Endothelial cell of umbilical vein (primary cell): ENCODE measurements around the gene TRIP13. TPM values are rescaled to one million over a fixed set of nuclear protein-coding genes. Genes with fewer than 3 reads are reported as not detected.

Source experiments
- BruUV-seq: library from RNA; stranded (reverse); fragments of 400-500 nt; replicated peaks from 2 replicates; lab custom pipeline; 2021; lab: Mats Ljungman, UMichigan
- CTCF ChIA-PET: fragments of 300-600, 350-600 bp; sonication (Branson Sonifier 250); formaldehyde crosslinking; loops from one replicate; lab custom pipeline; 2021; ENCODE audit warnings: antibody characterized with exemption, inconsistent platforms; lab: Charles Lee
- POLR2A ChIA-PET: fragments of 300-600, 350-600 bp; sonication (Branson Sonifier 250); formaldehyde crosslinking; loops from one replicate; lab custom pipeline; 2021; ENCODE audit warnings: antibody characterized with exemption, inconsistent platforms; lab: Charles Lee
- DNase-seq: peaks from one replicate; pipeline ENCODE4 v3.0.0-alpha.2; 2011; ENCODE audit warnings: low read depth, low spot score
- FAIRE-seq: peaks from 2 replicates; lab custom pipeline; 2011; peaks lifted over from hg19 to GRCh38; lab: Jason Lieb, UNC
- H2AFZ ChIP-seq: 2 replicates; pipeline ENCODE4 v1.6.0; 2012; ENCODE audit warnings: low read depth, low read length, control low read depth, inconsistent platforms
- H3K27ac ChIP-seq: 2 replicates; pipeline ENCODE4 v1.5.1; 2011; ENCODE audit warnings: low read depth, mild to moderate bottlenecking, control low read depth, low read length, moderate library complexity; ENCODE audit not compliant: insufficient read depth
- H3K27me3 ChIP-seq, 2 experiments: 2 replicates each; pipeline versions ENCODE4 v1.6.0 to v1.6.1; 2011; ENCODE audit warnings: low read length in 2 of 2, mixed read lengths in 1 of 2; ENCODE audit not compliant: control insufficient read depth in 2 of 2, insufficient read depth in 2 of 2
- H3K36me3 ChIP-seq, 2 experiments: 2 replicates in 1 of 2; 3 replicates in 1 of 2; pipeline ENCODE4 v1.5.1; 2011; ENCODE audit warnings: low read length in 2 of 2, mild to moderate bottlenecking in 1 of 2, moderate library complexity in 1 of 2; ENCODE audit not compliant: control insufficient read depth in 2 of 2, insufficient read depth in 2 of 2; ENCODE audit errors: extremely low read depth in 1 of 2
- H3K4me1 ChIP-seq: 3 replicates; pipeline ENCODE4 v1.5.1; 2011; ENCODE audit warnings: mild to moderate bottlenecking, low read length; ENCODE audit not compliant: control insufficient read depth, insufficient read depth; ENCODE audit errors: extremely low read depth
- H3K4me2 ChIP-seq: 2 replicates; pipeline ENCODE4 v1.6.1; 2011; ENCODE audit warnings: low read length, control low read depth, mixed read lengths; ENCODE audit not compliant: insufficient read depth
- H3K4me3 ChIP-seq, 3 experiments: fragments of 200-600 bp in 1 of 3; sonication (generic), shearing (Covaris generic) in 1 of 3; replicated peaks in 1 of 3; 2 replicates each; pipeline ENCODE4 v1.5.1; 2011 to 2016; ENCODE audit warnings: control low read depth in 3 of 3, low read length in 3 of 3, mild to moderate bottlenecking in 2 of 3, inconsistent platforms in 1 of 3, low read depth in 1 of 3, moderate library complexity in 1 of 3; ENCODE audit not compliant: insufficient read depth in 1 of 3
- H3K79me2 ChIP-seq: 2 replicates; pipeline ENCODE4 v1.6.0; 2012; ENCODE audit warnings: low read length, inconsistent platforms; ENCODE audit not compliant: control insufficient read depth, insufficient read depth
- H3K9ac ChIP-seq: replicated peaks from 2 replicates; pipeline ENCODE3; 2011; ENCODE audit warnings: low read length, control low read depth; ENCODE audit not compliant: insufficient read depth; ENCODE audit errors: extremely low read depth
- H3K9me1 ChIP-seq: replicated peaks from 3 replicates; pipeline ENCODE4 v1.6.0; 2011; ENCODE audit warnings: mild to moderate bottlenecking, low read length; ENCODE audit not compliant: control insufficient read depth, insufficient read depth; ENCODE audit errors: extremely low read depth
- H3K9me3 ChIP-seq: replicated peaks from 2 replicates; pipeline ENCODE4 v1.5.1; 2012; ENCODE audit warnings: low read length, inconsistent platforms; ENCODE audit not compliant: control insufficient read depth, insufficient read depth
- H4K20me1 ChIP-seq: replicated peaks from 2 replicates; pipeline ENCODE3; 2011; ENCODE audit warnings: mild to moderate bottlenecking, low read length; ENCODE audit not compliant: control insufficient read depth, insufficient read depth; ENCODE audit errors: extremely low read depth
- CTCF ChIP-seq, 2 donors: IDR thresholded peaks; 1 replicate in 1 of 2; 2 replicates in 1 of 2; pipeline ENCODE4 v1.5.1; 2011; ENCODE audit warnings: low read length in 2 of 2, mild to moderate bottlenecking in 2 of 2, moderate library complexity in 2 of 2, control low read depth in 1 of 2, inconsistent platforms in 1 of 2, low read depth in 1 of 2; ENCODE audit not compliant: insufficient read depth in 1 of 2; ENCODE audit errors: extremely low read depth in 1 of 2
- EZH2 ChIP-seq: IDR thresholded peaks from 2 replicates; pipeline ENCODE4 v1.6.1; 2012; ENCODE audit warnings: borderline replicate concordance, low read depth, mild to moderate bottlenecking, moderate library complexity, low read length, inconsistent platforms; ENCODE audit not compliant: severe bottlenecking
- FOS ChIP-seq: IDR thresholded peaks from 2 replicates; pipeline ENCODE4 v1.6.1; 2011; ENCODE audit warnings: mild to moderate bottlenecking, low read length, moderate library complexity, borderline replicate concordance; ENCODE audit not compliant: insufficient read depth
- GATA2 ChIP-seq: IDR thresholded peaks from 2 replicates; pipeline ENCODE4 v1.7.0; 2011; ENCODE audit warnings: low read depth, mild to moderate bottlenecking, moderate library complexity, mixed read lengths, low read length; ENCODE audit not compliant: insufficient read length, insufficient read depth
- JUN ChIP-seq: IDR thresholded peaks from 2 replicates; pipeline ENCODE4 v1.6.1; 2011; ENCODE audit warnings: borderline replicate concordance, low read depth; ENCODE audit not compliant: insufficient read length, insufficient read depth
- MAX ChIP-seq: IDR thresholded peaks from 2 replicates; pipeline ENCODE4 v1.6.1; 2011; ENCODE audit not compliant: insufficient read depth, insufficient read length
- MYC ChIP-seq: IDR thresholded peaks from one replicate; pipeline ENCODE4 v1.6.1; 2011; ENCODE audit warnings: mild to moderate bottlenecking, low read depth, low read length
- POLR2A ChIP-seq: IDR thresholded peaks from 2 replicates; pipeline ENCODE4 v1.6.1; 2012; ENCODE audit warnings: low read depth, mild to moderate bottlenecking, control low read depth, low read length
- POLR2AphosphoS5 ChIP-seq: IDR thresholded peaks from 2 replicates; pipeline ENCODE4 v1.6.1; 2012; ENCODE audit warnings: low read depth, mild to moderate bottlenecking, control low read depth, low read length, moderate library complexity; ENCODE audit not compliant: insufficient read depth
- dilution Hi-C: fragments of 300-500 bp; cut with MboI; formaldehyde crosslinking; loops from one replicate; pipeline ENCODE4 v1.15.0; 2019; ENCODE audit warnings: low sequenced_read_pairs; ENCODE audit not compliant: extremely low pct_ligation_motif_present
- intact Hi-C: fragments of 100-400 bp; cut with micrococcal nuclease; formaldehyde crosslinking; loops from one replicate; pipeline ENCODE4 v1.10.0; 2022
- polyA plus RNA-seq, 4 experiments: library from polyadenylated mRNA; depleted of rRNA in 3 of 4; stranded (reverse) in 3 of 4; unstranded in 1 of 4; fragments of >200 nt; gene quantifications; 2 replicates each; pipeline versions ENCODE4 v1.2.1 to v1.2.3, GENCODE V29; 2011 to 2012; ENCODE audit warnings: missing spikeins in 1 of 4
- total RNA-seq: library from RNA; stranded (reverse); gene quantifications from 2 replicates; pipeline ENCODE4 v1.2.3, GENCODE V29; 2021

TRIP13 gene
- total and polyA plus RNA-seq, 2 donors (not counting 3 experiments of a cell fraction or from before 2014, with no cell fraction given), result 17.4 to 39.0 TPM

- Histone ChIP-seq H3K4me3 (no peak overlapping the region), H3K79me2 (no peaks in the 10 kb centered on the region), H3K9me3 (no peaks in the 10 kb centered on the region), H3K36me3 (no peaks in the 10 kb centered on the region), H3K9ac (no peak overlapping the region), H3K27ac (no peak overlapping the region), H4K20me1 (no peaks in the 10 kb centered on the region), H3K9me1 (no peaks in the 10 kb centered on the region), H3K4me2 (no peak overlapping the region), H2AFZ (no peak overlapping the region), H3K27me3 (peaks cover 13 to 23% of the 10 kb centered on the region in 2 experiments), H3K4me1 (no peaks in the 10 kb centered on the region)
- no TSS peak for BruUV-seq
- TF ChIP-seq POLR2A (no peak), MAX (no peak), GATA2 (no peak), MYC (no peak), EZH2 (no peak), CTCF (IDR thresholded peaks at IDR 0.05; ENCODE audit: extremely low read depth in 1 of 2, insufficient read depth in 1 of 2, low read depth in 1 of 2, low read length in 2 of 2) (no peak), POLR2AphosphoS5 (no peak), JUN (no peak), FOS (no peak)
- intact Hi-C loops (no loop called here), dilution Hi-C loops (no loop called here)
- CTCF ChIA-PET, result no interaction called here
- FAIRE-seq, result no peak
- no peak for DNase-seq
- POLR2A ChIA-PET, result no interaction called here
Measured at GRCh38 chr5:964821-965220, 72.1 kb downstream of the TRIP13 start.
